Retinal pigment epithelial cell (primary cell): ENCODE data around the gene SPPL2B.

ENCODE experiments used
- DNase-seq: peaks from one replicate; pipeline ENCODE4 v3.0.0-alpha.2; 2010; ENCODE audit warnings: low read depth
- H3K4me3 ChIP-seq: 2 replicates; pipeline ENCODE4 v1.5.1; 2011; ENCODE audit warnings: mild to moderate bottlenecking, low read length, control low read depth, moderate library complexity
- TF ChIP-seq, protein P1 (sequence below): conservative IDR thresholded peaks from 2 replicates; pipeline ENCODE4 v1.5.1; 2011; ENCODE audit warnings: low read depth, low read length, control low read depth, inconsistent platforms

SPPL2B gene

GRCh38 chr19:2318923-2319322 is 9.6 kb upstream of the SPPL2B start:
- no peak for DNase-seq
- TF ChIP-seq, protein P1, sequence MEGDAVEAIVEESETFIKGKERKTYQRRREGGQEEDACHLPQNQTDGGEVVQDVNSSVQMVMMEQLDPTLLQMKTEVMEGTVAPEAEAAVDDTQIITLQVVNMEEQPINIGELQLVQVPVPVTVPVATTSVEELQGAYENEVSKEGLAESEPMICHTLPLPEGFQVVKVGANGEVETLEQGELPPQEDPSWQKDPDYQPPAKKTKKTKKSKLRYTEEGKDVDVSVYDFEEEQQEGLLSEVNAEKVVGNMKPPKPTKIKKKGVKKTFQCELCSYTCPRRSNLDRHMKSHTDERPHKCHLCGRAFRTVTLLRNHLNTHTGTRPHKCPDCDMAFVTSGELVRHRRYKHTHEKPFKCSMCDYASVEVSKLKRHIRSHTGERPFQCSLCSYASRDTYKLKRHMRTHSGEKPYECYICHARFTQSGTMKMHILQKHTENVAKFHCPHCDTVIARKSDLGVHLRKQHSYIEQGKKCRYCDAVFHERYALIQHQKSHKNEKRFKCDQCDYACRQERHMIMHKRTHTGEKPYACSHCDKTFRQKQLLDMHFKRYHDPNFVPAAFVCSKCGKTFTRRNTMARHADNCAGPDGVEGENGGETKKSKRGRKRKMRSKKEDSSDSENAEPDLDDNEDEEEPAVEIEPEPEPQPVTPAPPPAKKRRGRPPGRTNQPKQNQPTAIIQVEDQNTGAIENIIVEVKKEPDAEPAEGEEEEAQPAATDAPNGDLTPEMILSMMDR, result no peak
- no peak overlapping the region for H3K4me3 ChIP-seq

GRCh38 chr19:2319551-2319950 is 8.9 kb upstream of the SPPL2B start:
- DNase-seq, result no peak
- TF ChIP-seq, protein P1, result no peak
- H3K4me3 ChIP-seq, result no peak overlapping the region

DNA sequence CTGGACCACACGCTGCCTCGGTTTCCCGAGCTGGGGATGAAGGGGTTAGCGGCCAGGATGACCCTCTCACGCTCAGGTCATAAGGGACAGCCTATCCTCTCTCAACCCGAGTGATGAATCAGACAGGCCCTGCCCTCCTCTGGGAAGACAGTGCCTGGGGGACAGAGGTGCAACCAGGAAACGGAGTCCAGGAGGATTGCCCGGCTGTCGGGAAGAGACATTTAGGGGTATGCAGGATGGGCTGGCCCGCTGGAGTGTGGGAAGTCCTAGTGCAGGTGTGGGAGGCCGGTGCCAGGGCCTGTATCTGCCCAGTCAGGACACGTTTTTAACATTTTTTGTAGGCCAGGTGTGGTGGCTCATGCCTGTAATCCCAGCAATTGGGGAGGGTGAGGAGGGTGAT is 8.4 kb upstream of the SPPL2B start:
- H3K4me3 ChIP-seq, result no peak overlapping the region
- DNase-seq, result no peak
- TF ChIP-seq, protein P1, result no peak

GRCh38 chr19:2320939-2321338 is 7.5 kb upstream of the SPPL2B start:
- no peak overlapping the region for H3K4me3 ChIP-seq
- TF ChIP-seq, protein P1, result no peak
- no peak for DNase-seq

DNA sequence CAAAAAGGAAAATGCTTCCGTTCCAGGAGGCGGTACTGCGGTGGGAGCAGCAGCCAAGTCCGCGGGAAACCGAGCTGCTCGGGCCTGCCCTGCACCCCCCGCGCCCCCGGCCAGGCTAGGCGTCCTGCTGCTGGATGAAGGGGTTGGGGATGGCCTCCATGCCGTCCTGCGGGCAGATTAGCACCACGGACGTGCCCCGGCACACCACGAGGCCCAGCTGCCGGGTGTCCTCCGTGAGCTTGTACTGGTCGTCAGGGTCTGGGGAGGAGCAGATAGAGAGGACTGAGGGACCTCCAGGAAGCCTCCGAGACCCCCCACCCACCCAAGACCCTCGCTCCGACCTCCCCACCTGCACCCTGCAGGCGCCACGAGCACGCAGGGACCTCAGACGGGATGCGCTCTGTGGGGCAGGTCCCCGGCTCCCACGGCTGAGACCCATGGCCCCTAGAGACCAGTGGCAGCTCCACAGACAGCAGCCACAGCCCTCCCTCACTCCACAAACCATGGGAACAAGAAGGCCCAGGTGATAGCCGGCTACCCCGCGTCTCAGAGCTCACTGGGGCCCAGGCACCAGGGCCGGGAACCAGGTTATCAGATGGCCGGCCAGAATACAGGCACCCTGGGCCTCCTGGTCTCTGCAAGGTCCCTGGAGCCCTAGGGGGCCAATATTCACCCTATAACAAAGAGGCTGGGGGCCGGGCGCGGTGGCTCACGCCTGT is 6.8 kb upstream of the SPPL2B start:
- no peak overlapping the region for H3K4me3 ChIP-seq
- TF ChIP-seq, protein P1, result no peak
- no peak for DNase-seq

GRCh38 chr19:2323707-2324106 is 4.8 kb upstream of the SPPL2B start:
- TF ChIP-seq, protein P1, result no peak
- H3K4me3 ChIP-seq, result no peak overlapping the region
- DNase-seq, result no peak

DNA sequence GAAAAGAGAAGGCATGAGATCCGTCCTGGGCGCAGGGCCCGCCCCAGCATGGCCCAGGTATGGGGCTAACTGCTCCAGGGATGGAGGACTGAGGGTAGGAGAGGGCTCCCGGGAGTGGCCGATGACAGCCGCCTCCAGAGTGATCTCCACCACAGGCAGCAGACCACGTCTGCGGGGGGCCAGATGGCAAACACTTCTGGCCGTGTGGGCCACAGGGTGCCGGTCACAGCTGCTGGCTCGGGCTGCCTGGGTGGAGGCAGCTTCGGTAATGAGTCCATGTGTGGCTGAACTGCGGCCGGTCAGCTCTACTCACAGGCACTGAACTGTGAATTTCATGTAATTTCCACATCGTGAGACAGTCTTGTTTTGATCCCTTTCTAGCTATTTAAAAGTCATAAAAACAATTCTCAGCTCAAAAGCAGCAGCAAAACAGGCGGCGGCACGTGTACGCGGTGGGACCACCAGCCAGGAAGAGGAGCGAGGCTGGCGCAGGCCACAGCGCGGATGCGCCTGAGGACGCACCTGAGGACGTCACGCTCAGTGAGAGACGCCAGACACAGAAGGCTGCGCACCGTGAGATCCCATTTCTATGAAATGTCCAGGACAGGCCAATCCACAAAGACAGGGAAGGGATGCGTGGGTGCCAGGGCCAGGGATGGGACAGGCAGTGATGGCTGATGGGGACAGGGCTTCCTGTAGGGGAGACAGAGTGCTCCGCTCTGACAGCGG is 4.1 kb upstream of the SPPL2B start:
- no peak overlapping the region for H3K4me3 ChIP-seq
- TF ChIP-seq, protein P1, result no peak
- DNase-seq, result no peak
